Loucy (cell line): ENCODE data around the gene GRM7.

Source experiments
- EZH2phosphoT487 ChIP-seq: fragments of 200-600 bp; IDR thresholded peaks from 2 replicates; pipeline ENCODE4 v1.6.1; 2018; ENCODE audit warnings: antibody characterized with exemption, mild to moderate bottlenecking, moderate library complexity, borderline replicate concordance
- TF ChIP-seq, protein P1 (sequence below): fragments of 200-600 bp; sonication (generic); conservative IDR thresholded peaks from 2 replicates; pipeline ENCODE4 v1.5.1; 2014; ENCODE audit warnings: mild to moderate bottlenecking, antibody characterized with exemption, low read length

DNA sequence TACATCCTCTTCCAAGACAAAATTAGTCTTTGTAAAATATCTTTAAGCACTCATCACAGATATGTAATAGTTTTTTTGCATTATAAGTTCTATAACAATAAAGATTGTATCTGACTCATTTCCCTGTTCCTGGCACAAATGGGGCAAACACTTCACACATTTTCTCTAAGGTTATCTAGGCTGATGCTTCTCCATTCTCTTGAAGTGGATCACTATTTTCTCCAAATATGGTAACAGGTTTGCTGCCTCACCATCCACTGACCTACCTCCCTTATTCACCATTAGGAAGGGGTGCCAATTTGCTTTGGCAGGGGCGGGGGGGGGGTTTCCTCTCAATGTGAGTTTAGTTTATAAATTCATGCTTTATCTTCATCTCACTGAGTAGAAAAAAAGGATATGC, 873.0 kb downstream of the GRM7 start:
- TF ChIP-seq, protein P1, sequence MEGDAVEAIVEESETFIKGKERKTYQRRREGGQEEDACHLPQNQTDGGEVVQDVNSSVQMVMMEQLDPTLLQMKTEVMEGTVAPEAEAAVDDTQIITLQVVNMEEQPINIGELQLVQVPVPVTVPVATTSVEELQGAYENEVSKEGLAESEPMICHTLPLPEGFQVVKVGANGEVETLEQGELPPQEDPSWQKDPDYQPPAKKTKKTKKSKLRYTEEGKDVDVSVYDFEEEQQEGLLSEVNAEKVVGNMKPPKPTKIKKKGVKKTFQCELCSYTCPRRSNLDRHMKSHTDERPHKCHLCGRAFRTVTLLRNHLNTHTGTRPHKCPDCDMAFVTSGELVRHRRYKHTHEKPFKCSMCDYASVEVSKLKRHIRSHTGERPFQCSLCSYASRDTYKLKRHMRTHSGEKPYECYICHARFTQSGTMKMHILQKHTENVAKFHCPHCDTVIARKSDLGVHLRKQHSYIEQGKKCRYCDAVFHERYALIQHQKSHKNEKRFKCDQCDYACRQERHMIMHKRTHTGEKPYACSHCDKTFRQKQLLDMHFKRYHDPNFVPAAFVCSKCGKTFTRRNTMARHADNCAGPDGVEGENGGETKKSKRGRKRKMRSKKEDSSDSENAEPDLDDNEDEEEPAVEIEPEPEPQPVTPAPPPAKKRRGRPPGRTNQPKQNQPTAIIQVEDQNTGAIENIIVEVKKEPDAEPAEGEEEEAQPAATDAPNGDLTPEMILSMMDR = no peak
- TF ChIP-seq EZH2phosphoT487 = no peak
